AG10803 (cell line): ENCODE data around the gene PPM1H.

ENCODE experiments used
- DNase-seq: peaks from one replicate; pipeline ENCODE4 v3.0.0; 2010; ENCODE audit warnings: low read depth
- H3K4me3 ChIP-seq: 2 replicates; pipeline ENCODE4 v1.5.1; 2011; ENCODE audit warnings: mild to moderate bottlenecking, low read length, control low read depth
- TF ChIP-seq, protein P1 (sequence below): conservative IDR thresholded peaks from 2 replicates; pipeline ENCODE4 v1.5.1; 2011; ENCODE audit warnings: mild to moderate bottlenecking, low read length, control low read depth, inconsistent platforms

The PPM1H gene

GRCh38 chr12:62658910-62659309, 276.0 kb downstream of the PPM1H start:
- no peak overlapping the region for H3K4me3 ChIP-seq
- TF ChIP-seq, protein P1, sequence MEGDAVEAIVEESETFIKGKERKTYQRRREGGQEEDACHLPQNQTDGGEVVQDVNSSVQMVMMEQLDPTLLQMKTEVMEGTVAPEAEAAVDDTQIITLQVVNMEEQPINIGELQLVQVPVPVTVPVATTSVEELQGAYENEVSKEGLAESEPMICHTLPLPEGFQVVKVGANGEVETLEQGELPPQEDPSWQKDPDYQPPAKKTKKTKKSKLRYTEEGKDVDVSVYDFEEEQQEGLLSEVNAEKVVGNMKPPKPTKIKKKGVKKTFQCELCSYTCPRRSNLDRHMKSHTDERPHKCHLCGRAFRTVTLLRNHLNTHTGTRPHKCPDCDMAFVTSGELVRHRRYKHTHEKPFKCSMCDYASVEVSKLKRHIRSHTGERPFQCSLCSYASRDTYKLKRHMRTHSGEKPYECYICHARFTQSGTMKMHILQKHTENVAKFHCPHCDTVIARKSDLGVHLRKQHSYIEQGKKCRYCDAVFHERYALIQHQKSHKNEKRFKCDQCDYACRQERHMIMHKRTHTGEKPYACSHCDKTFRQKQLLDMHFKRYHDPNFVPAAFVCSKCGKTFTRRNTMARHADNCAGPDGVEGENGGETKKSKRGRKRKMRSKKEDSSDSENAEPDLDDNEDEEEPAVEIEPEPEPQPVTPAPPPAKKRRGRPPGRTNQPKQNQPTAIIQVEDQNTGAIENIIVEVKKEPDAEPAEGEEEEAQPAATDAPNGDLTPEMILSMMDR = no peak
- peak; percentile 38 for DNase-seq

- H3K4me3 ChIP-seq = no peak overlapping the region
- DNase-seq = peak; percentile 46
- TF ChIP-seq, protein P1 = no peak
These were observed 277.7 kb downstream of the PPM1H start for GRCh38 chr12:62657363-62657632.

DNA sequence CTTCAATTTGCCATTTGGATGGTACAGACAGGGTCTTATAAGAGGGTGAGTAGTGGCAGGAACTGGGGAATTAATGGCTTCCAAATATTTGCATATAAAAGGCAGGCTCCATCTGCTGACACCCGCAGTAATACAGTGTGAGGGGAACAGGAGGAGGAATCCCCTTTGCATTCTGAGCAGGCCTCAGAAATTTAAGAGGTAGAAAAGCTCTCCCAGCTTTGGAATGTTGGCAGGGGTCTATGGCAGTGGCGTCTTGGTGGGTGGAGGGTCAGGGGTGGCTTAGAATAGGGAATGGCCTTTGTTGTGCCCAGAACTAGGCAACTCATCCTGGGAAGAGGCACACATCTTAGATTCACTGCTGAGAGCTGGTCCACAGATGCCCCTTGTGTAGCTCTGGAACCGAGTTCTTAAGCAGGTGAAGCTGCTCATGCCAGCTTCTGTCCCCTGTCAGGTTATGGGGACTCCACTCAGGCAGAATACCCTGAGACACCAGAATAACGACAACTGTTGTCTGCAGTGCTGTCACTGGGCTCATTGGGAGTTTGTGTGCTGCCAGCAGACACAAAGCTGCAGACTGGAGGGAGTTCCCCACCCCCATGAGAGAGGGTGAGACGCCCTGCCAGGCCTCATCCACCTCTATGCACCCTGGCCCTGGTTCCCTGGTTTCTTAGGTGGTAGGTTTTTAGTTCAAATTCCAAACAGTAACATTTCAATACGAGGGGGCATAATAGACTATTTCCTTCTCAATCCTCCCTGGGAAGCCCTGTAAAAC, 278.2 kb downstream of the PPM1H start:
- no peak overlapping the region for H3K4me3 ChIP-seq
- no peak for DNase-seq
- TF ChIP-seq, protein P1 = no peak

DNA sequence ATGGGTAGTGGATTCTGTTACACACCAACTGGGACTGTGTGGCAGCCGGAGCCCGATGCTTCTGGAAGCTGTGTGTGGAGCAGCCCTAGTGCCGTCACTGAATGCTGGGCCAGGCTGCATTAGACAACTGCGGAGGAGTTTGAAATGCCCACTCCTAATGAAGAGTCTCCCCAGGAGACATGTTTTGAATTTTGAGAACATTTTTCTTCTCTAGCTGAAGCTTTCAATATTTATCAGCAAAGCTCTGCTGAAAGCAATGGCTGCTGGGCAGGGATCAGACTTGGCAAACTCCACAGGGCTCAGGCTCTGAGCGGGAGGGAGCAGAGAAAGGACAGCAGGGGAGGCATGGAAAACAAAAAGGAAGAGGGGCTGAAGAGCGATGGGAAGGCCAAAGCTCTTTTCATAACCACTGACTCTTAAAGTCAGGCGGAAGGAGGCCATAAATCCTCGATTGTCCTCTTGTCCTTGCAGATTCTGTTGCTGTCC, 279.2 kb downstream of the PPM1H start:
- no peak for DNase-seq
- TF ChIP-seq, protein P1 = no peak
- no peak overlapping the region for H3K4me3 ChIP-seq

- H3K4me3 ChIP-seq = no peak overlapping the region
- TF ChIP-seq, protein P1 = no peak
These were observed 280.4 kb downstream of the PPM1H start for GRCh38 chr12:62654326-62655241.

GRCh38 chr12:62653740-62654139, 281.2 kb downstream of the PPM1H start:
- no peak for DNase-seq
- H3K4me3 ChIP-seq = no peak overlapping the region
- TF ChIP-seq, protein P1 = no peak

More at GRCh38 chr12:62654326-62655241, 280.4 kb downstream of the PPM1H start:
- no peak for DNase-seq
